Karpas-422 (cell line): Measurements from ENCODE around the gene PLXNA4. TPM values are rescaled to one million over a fixed set of nuclear protein-coding genes. Genes with fewer than 3 reads are reported as not detected.

Source experiments
- DNase-seq: peaks from one replicate; pipeline ENCODE4 v3.0.0-alpha.2; 2015
- H2AFZ ChIP-seq: fragments of 200-600 bp; sonication (generic); 2 replicates; pipeline ENCODE4 v1.6.1; 2014; ENCODE audit warnings: antibody characterized with exemption, low read length, mixed read lengths
- H3K27ac ChIP-seq: fragments of 200-600 bp; sonication (generic); 2 replicates; pipeline ENCODE4 v1.5.1; 2014; ENCODE audit warnings: mild to moderate bottlenecking, low read length, moderate library complexity
- H3K27me3 ChIP-seq: fragments of 200-600 bp; sonication (generic); 2 replicates; pipeline ENCODE4 v1.6.1; 2014; ENCODE audit warnings: low read length, mixed read lengths
- H3K36me3 ChIP-seq: fragments of 200-600 bp; sonication (generic); 2 replicates; pipeline ENCODE4 v1.6.1; 2014; ENCODE audit warnings: low read length, mixed read lengths; ENCODE audit not compliant: insufficient read depth
- H3K4me1 ChIP-seq: fragments of 200-600 bp; sonication (generic); 2 replicates; pipeline ENCODE4 v1.6.1; 2014; ENCODE audit warnings: mild to moderate bottlenecking, low read length, mixed read lengths
- H3K4me2 ChIP-seq: fragments of 200-600 bp; sonication (generic); 2 replicates; pipeline ENCODE4 v1.6.1; 2014; ENCODE audit warnings: low read length, low read depth, mild to moderate bottlenecking; ENCODE audit not compliant: poor library complexity, severe bottlenecking
- H3K4me3 ChIP-seq: fragments of 200-600 bp; sonication (generic); 2 replicates; pipeline ENCODE4 v1.5.1; 2014; ENCODE audit warnings: mild to moderate bottlenecking, antibody characterized with exemption, low read length, mixed read lengths
- H3K79me2 ChIP-seq: fragments of 200-600 bp; sonication (generic); 2 replicates; pipeline ENCODE4 v1.6.1; 2014; ENCODE audit warnings: mild to moderate bottlenecking, low read length, mixed read lengths
- H3K9ac ChIP-seq: fragments of 200-600 bp; sonication (generic); 2 replicates; pipeline ENCODE4 v1.6.0; 2014; ENCODE audit warnings: low read length
- H3K9me2 ChIP-seq: fragments of 200-600 bp; sonication (generic), shearing (Covaris generic); replicated peaks from 2 replicates; pipeline ENCODE4 v1.6.0; 2014; ENCODE audit warnings: mild to moderate bottlenecking, low read length, moderate library complexity; ENCODE audit not compliant: insufficient read depth
- H3K9me3 ChIP-seq: fragments of 300-700, 200-600 bp; sonication (generic); 2 replicates; pipeline ENCODE4 v1.6.1; 2014; ENCODE audit warnings: low read length, mixed read lengths
- H4K20me1 ChIP-seq: fragments of 200-600 bp; sonication (generic); 2 replicates; pipeline ENCODE4 v1.6.1; 2014; ENCODE audit warnings: mild to moderate bottlenecking, antibody characterized with exemption, low read length, low read depth; ENCODE audit not compliant: insufficient read depth
- total RNA-seq: library from RNA; depleted of rRNA; stranded (reverse); fragments of >200 nt; shearing (Covaris generic); gene quantifications from 2 replicates; pipeline ENCODE4 v1.2.3, GENCODE V29; 2014; ENCODE audit warnings: low replicate concordance

The PLXNA4 gene
- total RNA-seq, 1 experiment from 2014 or later, result 0.48 TPM

DNA sequence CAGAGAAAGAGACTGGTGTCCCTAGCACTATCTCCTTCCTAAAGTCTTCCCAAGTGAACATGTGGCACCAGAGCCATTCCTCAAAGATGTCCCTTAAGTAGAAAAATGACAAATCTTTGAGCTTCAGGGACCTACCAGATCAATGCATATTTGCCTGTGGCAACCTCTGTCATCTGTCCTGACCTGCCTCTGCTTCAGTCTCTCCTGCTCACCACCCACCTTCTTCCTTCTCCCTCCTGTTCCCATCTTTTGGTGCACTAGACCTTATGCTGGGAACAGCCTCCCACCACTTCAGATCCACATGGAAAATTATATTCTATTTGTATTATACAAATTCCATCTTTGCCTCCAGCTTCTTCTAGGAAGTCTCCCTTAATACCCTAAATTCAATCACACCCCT, 386.4 kb downstream of the PLXNA4 start:
- Histone ChIP-seq H2AFZ (no peak overlapping the region), H3K27me3 (peaks cover 4% of the 10 kb centered on the region; the same call in 1 of the 2 replicates), H3K79me2 (no peaks in the 10 kb centered on the region), H3K9ac (no peak overlapping the region), H3K27ac (no peak overlapping the region), H3K9me2 (no peaks in the 10 kb centered on the region), H3K9me3 (0 out of 2 replicates have a peak, but pooled peaks cover 4% of the 10 kb centered on the region), H3K36me3 (no peaks in the 10 kb centered on the region), H4K20me1 (no peaks in the 10 kb centered on the region), H3K4me3 (no peak overlapping the region), H3K4me2 (no peak overlapping the region), H3K4me1 (no peaks in the 10 kb centered on the region)
- no peak for DNase-seq

- DNase-seq, result no peak
- Histone ChIP-seq H3K27me3 (peaks cover 4% of the 10 kb centered on the region; the same call in 1 of the 2 replicates), H4K20me1 (no peaks in the 10 kb centered on the region), H3K9me3 (0 out of 2 replicates have a peak, but pooled peaks cover 4% of the 10 kb centered on the region), H2AFZ (no peak overlapping the region), H3K9me2 (no peaks in the 10 kb centered on the region), H3K4me2 (no peak overlapping the region), H3K9ac (no peak overlapping the region), H3K4me3 (no peak overlapping the region), H3K27ac (no peak overlapping the region), H3K36me3 (no peaks in the 10 kb centered on the region), H3K79me2 (no peaks in the 10 kb centered on the region), H3K4me1 (no peaks in the 10 kb centered on the region)
Observed at GRCh38 chr7:132187869-132188789, 388.1 kb downstream of the PLXNA4 start.

DNA sequence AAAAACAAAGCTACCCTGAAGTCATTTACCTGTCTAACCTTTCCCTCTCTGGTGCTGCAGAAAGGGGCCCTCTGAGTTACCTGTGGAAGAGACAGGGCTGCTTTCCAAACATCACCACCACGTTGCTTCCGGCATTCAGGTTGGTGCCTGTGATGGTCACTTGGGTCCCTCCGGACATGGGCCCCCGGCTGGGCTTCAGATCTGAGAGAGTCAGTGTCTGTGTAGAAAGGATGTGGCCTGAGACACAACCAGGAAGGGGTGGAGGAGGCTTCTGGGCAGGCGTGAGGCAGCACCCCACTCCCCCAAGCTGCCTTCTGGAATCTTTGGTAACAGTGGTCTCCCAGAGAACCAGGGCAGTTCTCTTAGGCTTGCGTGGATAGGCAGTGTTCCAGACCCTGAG, 388.9 kb downstream of the PLXNA4 start:
- Histone ChIP-seq H4K20me1 (no peaks in the 10 kb centered on the region), H3K27me3 (peaks cover 4% of the 10 kb centered on the region; the same call in 1 of the 2 replicates), H2AFZ (no peak overlapping the region), H3K27ac (no peak overlapping the region), H3K4me2 (no peak overlapping the region), H3K36me3 (no peaks in the 10 kb centered on the region), H3K9me2 (no peaks in the 10 kb centered on the region), H3K4me3 (no peak overlapping the region), H3K79me2 (no peaks in the 10 kb centered on the region), H3K9me3 (0 out of 2 replicates have a peak, but pooled peaks cover 4% of the 10 kb centered on the region), H3K4me1 (no peaks in the 10 kb centered on the region), H3K9ac (no peak overlapping the region)
- DNase-seq, result no peak

GRCh38 chr7:132185150-132185549, 391.1 kb downstream of the PLXNA4 start:
- H3K36me3 ChIP-seq, result no peaks in the 10 kb centered on the region
- H3K79me2 ChIP-seq, result no peaks in the 10 kb centered on the region
- H3K27me3 ChIP-seq, result peaks cover 4% of the 10 kb centered on the region; the same call in 1 of the 2 replicates
- no peaks in the 10 kb centered on the region for H3K9me2 ChIP-seq
- H3K4me1 ChIP-seq, result no peaks in the 10 kb centered on the region
- no peak overlapping the region for H3K27ac ChIP-seq
- H2AFZ ChIP-seq, result no peak overlapping the region
- no peak overlapping the region for H3K4me3 ChIP-seq
- H4K20me1 ChIP-seq, result no peaks in the 10 kb centered on the region
- H3K9ac ChIP-seq, result no peak overlapping the region
- no peak for DNase-seq
- 0 out of 2 replicates have a peak, but pooled peaks cover 4% of the 10 kb centered on the region for H3K9me3 ChIP-seq
- no peak overlapping the region for H3K4me2 ChIP-seq

- Histone ChIP-seq H3K36me3 (no peaks in the 10 kb centered on the region), H3K9me3 (0 out of 2 replicates have a peak, but pooled peaks cover 4% of the 10 kb centered on the region), H3K4me1 (no peaks in the 10 kb centered on the region), H3K27me3 (peaks cover 4% of the 10 kb centered on the region; the same call in 1 of the 2 replicates), H3K4me2 (no peak overlapping the region), H4K20me1 (no peaks in the 10 kb centered on the region), H3K9ac (no peak overlapping the region), H2AFZ (no peak overlapping the region), H3K4me3 (no peak overlapping the region), H3K9me2 (no peaks in the 10 kb centered on the region), H3K79me2 (no peaks in the 10 kb centered on the region), H3K27ac (no peak overlapping the region)
- DNase-seq, result no peak
Observed at GRCh38 chr7:132183781-132184380, 392.4 kb downstream of the PLXNA4 start.

- Histone ChIP-seq H3K9ac (no peak overlapping the region), H3K9me3 (0 out of 2 replicates have a peak, but pooled peaks cover 4% of the 10 kb centered on the region), H2AFZ (no peak overlapping the region), H3K4me1 (no peaks in the 10 kb centered on the region), H4K20me1 (no peaks in the 10 kb centered on the region), H3K79me2 (no peaks in the 10 kb centered on the region), H3K36me3 (no peaks in the 10 kb centered on the region), H3K4me3 (no peak overlapping the region), H3K27ac (no peak overlapping the region), H3K27me3 (peaks cover 4% of the 10 kb centered on the region; the same call in 1 of the 2 replicates), H3K4me2 (no peak overlapping the region), H3K9me2 (no peaks in the 10 kb centered on the region)
- no peak for DNase-seq
Observed at GRCh38 chr7:132182992-132183391, 393.3 kb downstream of the PLXNA4 start.

GRCh38 chr7:132181946-132182685, 394.2 kb downstream of the PLXNA4 start:
- no peak overlapping the region for H3K27ac ChIP-seq
- no peaks in the 10 kb centered on the region for H3K4me1 ChIP-seq
- no peaks in the 10 kb centered on the region for H3K36me3 ChIP-seq
- no peak for DNase-seq
- no peaks in the 10 kb centered on the region for H4K20me1 ChIP-seq
- H3K27me3 ChIP-seq, result no peaks in the 10 kb centered on the region
- no peak overlapping the region for H3K4me3 ChIP-seq
- H3K4me2 ChIP-seq, result no peak overlapping the region
- no peaks in the 10 kb centered on the region for H3K79me2 ChIP-seq
- no peaks in the 10 kb centered on the region for H3K9me2 ChIP-seq
- H3K9ac ChIP-seq, result no peak overlapping the region
- no peak overlapping the region for H2AFZ ChIP-seq
- no peaks in the 10 kb centered on the region for H3K9me3 ChIP-seq

GRCh38 chr7:132181371-132181770, 394.9 kb downstream of the PLXNA4 start:
- no peak overlapping the region for H3K9ac ChIP-seq
- no peaks in the 10 kb centered on the region for H3K9me2 ChIP-seq
- no peaks in the 10 kb centered on the region for H4K20me1 ChIP-seq
- no peaks in the 10 kb centered on the region for H3K9me3 ChIP-seq
- H3K4me2 ChIP-seq, result no peak overlapping the region
- DNase-seq, result no peak
- no peak overlapping the region for H3K4me3 ChIP-seq
- no peaks in the 10 kb centered on the region for H3K79me2 ChIP-seq
- no peak overlapping the region for H2AFZ ChIP-seq
- H3K27ac ChIP-seq, result no peak overlapping the region
- H3K4me1 ChIP-seq, result no peaks in the 10 kb centered on the region
- no peaks in the 10 kb centered on the region for H3K36me3 ChIP-seq
- H3K27me3 ChIP-seq, result no peaks in the 10 kb centered on the region
